Transverse colon (tissue), 4 donors: Measurements from ENCODE around the gene PRCC.

Experiments used
- POLR2A ChIP-seq: fragments of 450-650 bp; IDR thresholded peaks from one replicate; pipeline ENCODE4 v1.6.1; 2016; ENCODE audit warnings: antibody characterized with exemption, mild to moderate bottlenecking, moderate library complexity
- POLR2AphosphoS5 ChIP-seq, 3 donors: sonication (generic); formaldehyde crosslinking; IDR thresholded peaks; one replicate each; pipeline ENCODE4 v1.6.1; 2016; ENCODE audit warnings: antibody characterized with exemption in 3 of 3
- TF ChIP-seq, protein P1 (sequence below), 5 experiments: fragments of 200-600 bp in 3 of 5; fragments of 450-650 bp in 2 of 5; sonication (generic) in 3 of 5; IDR thresholded peaks; 1 replicate in 2 of 5; 2 replicates in 3 of 5; pipeline ENCODE4 v1.5.1; 2016 to 2017; ENCODE audit warnings: antibody characterized with exemption in 5 of 5, inconsistent platforms in 3 of 5, mild to moderate bottlenecking in 2 of 5, moderate library complexity in 1 of 5

DNA sequence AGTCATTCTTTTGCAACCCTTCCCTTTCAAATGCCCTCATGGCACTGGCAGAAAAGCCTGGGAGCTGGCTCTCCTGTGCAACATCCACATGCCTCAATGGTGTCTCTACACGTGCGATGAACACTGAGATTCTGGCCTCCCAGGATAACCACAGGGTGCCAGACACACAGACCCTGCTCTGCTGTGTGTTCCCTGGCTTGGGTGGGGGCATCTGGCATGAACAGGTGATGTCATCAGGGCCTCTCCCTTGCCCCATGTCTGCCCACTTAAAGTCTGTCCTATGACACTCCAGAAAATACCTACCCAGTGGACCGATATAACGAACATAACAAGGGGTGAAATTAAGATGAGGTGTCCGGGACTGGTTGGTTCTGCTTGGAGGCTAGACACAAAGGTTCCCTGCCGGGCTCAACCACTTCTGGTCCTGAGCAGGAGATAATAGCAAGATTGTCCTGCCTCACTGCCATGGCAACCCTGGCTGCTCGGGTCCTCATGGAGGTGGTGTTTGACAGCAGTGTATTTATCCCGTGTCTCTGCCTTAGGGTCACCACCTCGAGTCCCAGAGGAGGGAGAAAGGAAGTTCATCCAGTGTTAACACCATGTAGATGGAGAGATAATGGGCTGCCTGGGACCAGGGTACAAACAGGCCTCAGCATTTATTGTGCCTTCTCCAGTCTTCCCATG, 72.2 kb downstream of the PRCC start:
- TF ChIP-seq, protein P1, sequence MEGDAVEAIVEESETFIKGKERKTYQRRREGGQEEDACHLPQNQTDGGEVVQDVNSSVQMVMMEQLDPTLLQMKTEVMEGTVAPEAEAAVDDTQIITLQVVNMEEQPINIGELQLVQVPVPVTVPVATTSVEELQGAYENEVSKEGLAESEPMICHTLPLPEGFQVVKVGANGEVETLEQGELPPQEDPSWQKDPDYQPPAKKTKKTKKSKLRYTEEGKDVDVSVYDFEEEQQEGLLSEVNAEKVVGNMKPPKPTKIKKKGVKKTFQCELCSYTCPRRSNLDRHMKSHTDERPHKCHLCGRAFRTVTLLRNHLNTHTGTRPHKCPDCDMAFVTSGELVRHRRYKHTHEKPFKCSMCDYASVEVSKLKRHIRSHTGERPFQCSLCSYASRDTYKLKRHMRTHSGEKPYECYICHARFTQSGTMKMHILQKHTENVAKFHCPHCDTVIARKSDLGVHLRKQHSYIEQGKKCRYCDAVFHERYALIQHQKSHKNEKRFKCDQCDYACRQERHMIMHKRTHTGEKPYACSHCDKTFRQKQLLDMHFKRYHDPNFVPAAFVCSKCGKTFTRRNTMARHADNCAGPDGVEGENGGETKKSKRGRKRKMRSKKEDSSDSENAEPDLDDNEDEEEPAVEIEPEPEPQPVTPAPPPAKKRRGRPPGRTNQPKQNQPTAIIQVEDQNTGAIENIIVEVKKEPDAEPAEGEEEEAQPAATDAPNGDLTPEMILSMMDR (IDR thresholded peaks at IDR 0.05) = no peak
- no peak for TF ChIP-seq POLR2A
- no peak for TF ChIP-seq POLR2AphosphoS5 (IDR thresholded peaks at IDR 0.05)
